Upper lobe of right lung (tissue), 1 donor: ENCODE data around the gene GAL3ST2. TPM values are rescaled to one million over a fixed set of nuclear protein-coding genes. Genes with fewer than 3 reads are reported as not detected.

Experiments
- ATAC-seq: fragments of 200-7000 bp; cut with Tn5 transposase; one replicate; pipeline ENCODE4 v1.9.1; 2020; ENCODE audit warnings: mild to moderate bottlenecking, moderate library complexity
- DNase-seq: peaks from one replicate; pipeline ENCODE4 v3.0.0-alpha.2; 2020
- H3K27ac ChIP-seq: fragments of 200-600 bp; one replicate; pipeline ENCODE4 v1.8.0; 2022
- H3K27me3 ChIP-seq: fragments of 200-600 bp; one replicate; pipeline ENCODE4 v1.8.0; 2022; ENCODE audit warnings: mild to moderate bottlenecking
- H3K36me3 ChIP-seq: fragments of 200-600 bp; one replicate; pipeline ENCODE4 v1.8.0; 2022
- H3K4me1 ChIP-seq: fragments of 200-600 bp; one replicate; pipeline ENCODE4 v1.8.0; 2022
- H3K4me3 ChIP-seq: fragments of 200-600 bp; one replicate; pipeline ENCODE4 v1.8.0; 2022; ENCODE audit warnings: mild to moderate bottlenecking
- H3K9me3 ChIP-seq: fragments of 200-600 bp; one replicate; pipeline ENCODE4 v1.8.0; 2022
- CTCF ChIP-seq: fragments of 200-600 bp; IDR thresholded peaks from one replicate; pipeline ENCODE4 v1.8.0; 2022; ENCODE audit warnings: antibody characterized with exemption
- intact Hi-C: fragments of 100-400 bp; cut with DNase I; formaldehyde crosslinking; loops from one replicate; pipeline ENCODE4 v1.11.0; 2022
- total RNA-seq: library from RNA; stranded (reverse); fragmentation: NEBNext Ultra II Directional; extraction: Animal tissue kit (Norgen Biotek cat#: 25700); gene quantifications from one replicate; pipeline ENCODE4 v1.2.1, GENCODE V29; 2021
- donor health status: DM: no; HTN: yes; CAD: no; lungs with severe emphysema.

Gene GAL3ST2
- total RNA-seq, 1 donor from 2014 or later = not detected

GRCh38 chr2:241767464-241768250, 9.0 kb upstream of the GAL3ST2 start:
- DNase-seq (peak; percentile 61), ATAC-seq (no peak)
- peaks cover 12% of the 10 kb centered on the region for H3K4me1 ChIP-seq
- intact Hi-C loops = no loop called here
- no peak overlapping the region for H3K27ac ChIP-seq
- H3K9me3 ChIP-seq = no peaks in the 10 kb centered on the region
- TF ChIP-seq CTCF = no peak
- no peak overlapping the region for H3K4me3 ChIP-seq
- no peaks in the 10 kb centered on the region for H3K36me3 ChIP-seq
- H3K27me3 ChIP-seq = no peaks in the 10 kb centered on the region

GRCh38 chr2:241768251-241768711, 8.3 kb upstream of the GAL3ST2 start:
- no peak for TF ChIP-seq CTCF
- Histone ChIP-seq H3K4me3 (no peak overlapping the region), H3K27ac (no peak overlapping the region), H3K27me3 (peaks cover under 1% of the 10 kb centered on the region), H3K36me3 (no peaks in the 10 kb centered on the region), H3K4me1 (peaks cover 12% of the 10 kb centered on the region), H3K9me3 (no peaks in the 10 kb centered on the region)
- ATAC-seq (no peak), DNase-seq (no peak)
- intact Hi-C loops = no loop called here

GRCh38 chr2:241768850-241769249, 7.8 kb upstream of the GAL3ST2 start:
- DNase-seq = peak; percentile 58
- intact Hi-C loops = no loop called here
- no peak for TF ChIP-seq CTCF
- Histone ChIP-seq H3K4me3 (no peak overlapping the region), H3K4me1 (peaks cover 12% of the 10 kb centered on the region), H3K27ac (no peak overlapping the region), H3K9me3 (no peaks in the 10 kb centered on the region), H3K36me3 (no peaks in the 10 kb centered on the region), H3K27me3 (peaks cover 4% of the 10 kb centered on the region)
- ATAC-seq = no peak

GRCh38 chr2:241769819-241770184, 6.8 kb upstream of the GAL3ST2 start:
- Histone ChIP-seq H3K9me3 (no peaks in the 10 kb centered on the region), H3K27me3 (peaks cover 4% of the 10 kb centered on the region), H3K4me3 (no peak overlapping the region), H3K4me1 (peaks cover 12% of the 10 kb centered on the region), H3K27ac (no peak overlapping the region), H3K36me3 (no peaks in the 10 kb centered on the region)
- DNase-seq (no peak), ATAC-seq (peak; percentile 4)
- no peak for TF ChIP-seq CTCF
- intact Hi-C loops = no loop called here

- H3K4me3 ChIP-seq = no peak overlapping the region
- peaks cover 12% of the 10 kb centered on the region for H3K4me1 ChIP-seq
- H3K36me3 ChIP-seq = no peaks in the 10 kb centered on the region
- H3K27ac ChIP-seq = no peak overlapping the region
- intact Hi-C loops = no loop called here
- H3K9me3 ChIP-seq = no peaks in the 10 kb centered on the region
- peak; percentile 54 for DNase-seq
- TF ChIP-seq CTCF = no peak
- ATAC-seq = no peak
- peaks cover 4% of the 10 kb centered on the region for H3K27me3 ChIP-seq
Measured at GRCh38 chr2:241770185-241770935, 6.3 kb upstream of the GAL3ST2 start.
